ELR (cell line): ENCODE data around the gene RAB13.

Source experiments
- DNase-seq: peaks from one replicate; pipeline ENCODE4 v3.0.0-alpha.2; 2015; ENCODE audit warnings: low read depth

RAB13 gene

DNA sequence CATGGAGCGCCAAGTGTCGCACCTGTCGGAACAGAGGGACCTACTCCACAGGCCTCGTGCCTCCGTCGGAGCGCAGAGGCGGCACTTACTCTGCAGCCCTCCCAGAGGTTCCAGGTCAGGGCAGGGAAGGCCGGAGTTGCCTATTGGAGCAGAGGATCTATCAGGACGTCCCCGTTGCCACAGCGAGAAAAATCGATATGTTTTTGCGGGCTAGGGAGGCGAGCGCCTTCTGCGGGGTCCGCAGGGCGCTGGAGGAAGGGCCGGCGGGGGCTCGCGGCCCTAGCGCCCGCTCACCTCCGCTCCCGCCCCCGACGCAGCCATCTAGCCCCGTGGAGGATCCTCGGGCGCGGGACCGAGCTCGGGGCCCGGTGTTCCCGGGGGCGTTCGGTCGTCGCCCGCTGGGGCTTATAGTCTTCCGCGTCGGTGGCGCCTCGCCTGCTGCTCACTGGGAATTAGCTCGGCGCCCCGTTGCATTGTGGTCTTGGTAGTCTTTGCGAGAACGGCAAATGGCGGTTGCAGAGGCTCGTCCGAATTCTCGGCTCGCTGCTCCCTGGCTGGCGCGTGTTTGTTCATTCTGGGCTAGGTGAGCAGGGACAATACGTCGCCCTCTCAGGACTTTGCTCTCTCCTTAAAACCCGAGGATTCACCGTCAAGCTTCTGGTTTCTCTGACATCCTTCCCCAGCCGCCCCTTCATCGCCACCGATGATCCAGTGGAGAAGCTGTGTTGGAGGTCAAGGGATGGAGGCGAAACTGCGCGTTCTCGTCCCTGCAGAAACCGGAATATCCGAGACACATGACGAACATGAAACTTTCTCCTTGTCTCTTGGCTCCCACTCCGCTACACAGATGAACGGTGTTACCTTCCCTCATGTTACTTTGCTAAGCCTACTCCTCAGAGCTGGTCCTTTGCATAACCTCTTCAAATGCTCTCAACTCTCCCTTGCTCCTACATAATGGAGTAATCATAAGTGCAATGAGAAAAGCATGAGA lies 8.6 kb downstream of the RAB13 start, which contains the start of gene JTB:
JTB (minus strand) TSS at position 425 of the 991 bp plus-strand sequence; CDS start at position 3, 422 bp downstream.
- peak; percentile 89 for DNase-seq

DNA sequence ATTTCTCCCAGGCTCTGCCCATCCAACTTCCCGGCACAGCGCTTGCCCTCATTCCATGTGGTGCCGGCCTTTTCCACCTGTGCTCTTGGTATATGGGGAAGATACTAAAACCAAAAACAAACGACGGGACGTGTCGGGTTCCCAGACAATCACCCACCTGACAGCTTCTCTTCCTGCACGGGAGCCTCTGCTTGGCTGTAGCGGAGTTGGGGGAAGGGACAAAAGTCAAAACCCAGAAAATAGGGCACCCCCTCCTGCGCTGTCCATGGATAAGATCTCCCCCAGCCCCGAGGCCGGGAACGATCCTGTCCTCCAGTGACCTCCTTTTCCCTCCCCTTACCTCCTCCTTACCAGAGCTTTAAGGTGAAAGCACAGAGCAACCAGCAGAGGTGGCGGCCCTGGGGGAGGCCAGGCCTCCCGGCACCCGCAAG lies 9.3 kb downstream of the RAB13 start:
- DNase-seq = no peak

DNA sequence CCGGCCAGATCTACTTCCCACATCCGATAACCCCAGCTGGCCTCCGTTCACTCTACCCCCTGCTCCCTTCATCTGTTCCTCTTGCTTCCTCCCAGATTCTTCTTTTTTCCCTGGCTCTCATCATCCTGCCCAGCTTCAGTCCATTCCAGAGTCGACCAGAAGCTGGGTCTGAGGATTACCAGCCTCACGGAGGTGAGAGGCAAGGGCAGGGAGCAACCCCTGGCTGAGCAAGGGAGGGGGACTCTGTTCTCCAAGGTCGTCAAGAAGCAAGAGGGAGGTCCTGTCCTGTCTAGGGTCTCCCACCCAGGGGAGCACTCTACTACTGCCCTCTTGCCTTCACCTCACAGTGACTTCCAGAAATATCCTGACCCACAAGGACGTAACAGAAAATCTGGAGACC lies 12.6 kb downstream of the RAB13 start:
- DNase-seq = no peak

DNA sequence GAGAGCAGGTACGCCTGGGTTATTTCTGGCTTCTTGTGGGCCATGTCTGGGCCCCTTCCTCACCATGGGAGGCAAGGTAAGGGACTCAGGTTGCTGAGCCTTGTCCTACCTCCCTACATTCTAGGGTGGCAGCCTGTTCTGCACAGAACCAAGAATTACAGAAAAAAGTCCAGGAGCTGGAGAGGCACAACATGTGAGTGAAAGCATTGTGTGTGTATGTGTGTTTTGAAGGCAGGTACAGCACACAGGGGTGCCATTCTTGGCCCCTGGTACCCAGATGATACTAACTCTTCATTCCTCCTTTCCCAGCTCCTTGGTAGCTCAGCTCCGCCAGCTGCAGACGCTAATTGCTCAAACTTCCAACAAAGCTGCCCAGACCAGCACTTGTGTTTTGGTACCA lies 13.1 kb downstream of the RAB13 start:
- DNase-seq = no peak

DNA sequence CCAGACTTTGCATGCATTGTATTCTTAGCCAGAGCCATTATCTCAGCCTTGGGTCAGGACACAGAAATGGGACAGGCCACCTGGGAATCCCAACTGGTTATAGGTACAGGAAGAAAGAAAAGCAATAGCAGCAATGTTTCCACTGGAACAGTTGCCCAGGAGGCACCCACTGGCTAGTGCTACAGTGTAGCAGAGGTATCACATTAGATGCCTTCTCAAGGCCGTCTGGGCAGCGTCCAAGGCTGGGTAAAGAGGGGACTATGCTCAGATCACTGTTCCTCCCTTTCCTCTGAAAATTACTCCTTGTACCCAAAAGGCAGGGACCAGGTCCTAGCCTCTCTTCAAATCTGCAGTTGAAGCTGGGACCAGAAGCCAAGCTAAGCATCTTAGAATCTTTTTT lies 15.8 kb downstream of the RAB13 start:
- DNase-seq = no peak

DNA sequence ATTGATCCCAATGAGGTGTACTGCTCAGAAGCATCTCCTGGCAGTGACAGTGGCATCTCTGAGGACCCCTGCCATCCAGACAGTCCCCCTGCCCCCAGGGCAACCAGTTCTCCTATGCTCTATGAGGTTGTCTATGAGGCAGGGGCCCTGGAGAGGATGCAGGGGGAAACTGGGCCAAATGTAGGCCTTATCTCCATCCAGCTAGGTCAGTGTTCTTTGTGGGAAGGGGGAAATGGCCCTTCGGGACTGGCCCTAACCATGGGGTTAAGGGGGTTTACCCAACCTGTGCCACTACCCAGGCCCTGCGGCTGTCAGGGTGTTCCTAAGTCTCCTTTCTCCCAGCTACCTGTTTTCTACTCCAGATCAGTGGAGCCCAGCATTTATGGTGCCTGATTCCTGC lies 17.2 kb downstream of the RAB13 start:
- DNase-seq = no peak

DNA sequence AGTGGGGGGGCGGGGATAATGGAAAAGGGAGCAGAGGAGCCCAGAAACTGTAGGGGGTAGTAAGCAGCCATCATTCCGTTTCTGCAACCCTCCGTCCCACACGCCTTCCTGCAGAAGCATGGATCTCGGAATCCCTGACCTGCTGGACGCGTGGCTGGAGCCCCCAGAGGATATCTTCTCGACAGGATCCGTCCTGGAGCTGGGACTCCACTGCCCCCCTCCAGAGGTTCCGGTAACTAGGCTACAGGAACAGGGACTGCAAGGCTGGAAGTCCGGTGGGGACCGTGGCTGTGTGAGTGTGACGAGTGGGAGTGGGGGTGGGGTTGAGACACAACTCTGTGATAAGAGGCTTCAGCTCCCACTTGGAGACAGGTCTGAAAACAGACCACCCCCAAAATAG lies 17.7 kb downstream of the RAB13 start:
- DNase-seq = no peak

DNA sequence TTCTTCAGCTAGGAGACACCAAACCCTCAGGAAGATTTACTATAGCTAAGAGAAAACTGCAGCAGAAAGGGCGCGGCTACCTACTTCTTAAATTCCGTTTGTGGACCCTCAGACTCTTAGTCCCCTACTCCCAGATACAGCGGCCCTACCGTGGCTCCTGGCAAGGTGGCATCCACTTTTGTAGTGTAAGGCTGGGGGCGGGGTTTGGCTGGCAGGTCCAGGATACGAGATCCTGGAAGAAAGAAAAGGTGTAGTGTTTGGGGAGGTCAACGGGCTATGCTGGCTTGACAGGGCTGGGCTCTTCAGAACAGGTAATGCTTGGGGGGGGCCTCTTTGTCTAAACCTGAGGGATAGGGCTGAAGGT lies 18.2 kb downstream of the RAB13 start:
- peak; percentile 30 for DNase-seq

DNA sequence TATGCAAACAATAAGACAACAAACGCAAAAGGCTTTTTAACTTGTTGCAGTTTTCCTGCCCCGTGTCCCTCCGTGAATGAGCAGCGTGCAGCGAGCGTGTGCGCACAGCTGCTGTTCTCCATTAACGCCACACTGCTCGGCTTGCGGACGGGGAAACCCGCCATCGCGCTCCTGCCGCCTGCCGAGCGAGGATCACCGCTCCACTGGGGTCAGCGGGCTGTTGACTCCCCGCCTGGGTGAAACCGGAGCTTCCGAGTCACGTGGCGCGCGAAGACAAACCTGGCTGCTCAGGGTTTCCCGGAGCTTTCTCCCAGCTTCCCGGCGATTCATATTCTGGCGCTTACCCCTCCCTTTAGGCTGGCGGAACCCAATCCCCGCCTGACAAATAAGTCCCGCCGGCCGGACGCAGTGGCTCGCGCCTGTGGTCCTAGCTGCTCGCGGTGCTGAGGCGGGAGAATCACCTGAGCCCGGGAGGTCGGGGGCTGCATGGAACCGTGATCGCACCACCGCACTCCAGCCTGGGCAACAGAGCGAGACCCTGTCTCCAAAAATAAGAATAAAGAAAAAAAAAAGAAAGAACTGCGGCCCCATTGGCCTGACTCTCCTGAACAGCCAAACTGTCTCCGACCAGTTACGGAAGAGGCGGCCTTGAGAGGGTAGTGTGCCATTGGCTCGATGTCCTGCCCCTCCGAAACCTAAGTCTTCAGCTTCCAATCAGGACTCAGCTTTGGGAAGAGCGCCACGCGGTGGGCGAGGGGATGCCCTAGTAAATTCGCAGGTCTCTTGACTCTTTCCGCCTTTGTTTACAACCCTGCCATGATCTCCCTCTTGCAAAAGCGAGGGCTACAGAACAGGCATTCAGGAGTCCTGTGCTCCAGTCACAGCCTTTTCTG lies 18.8 kb downstream of the RAB13 start, which contains the start of gene CREB3L4:
CREB3L4 (plus strand) TSS at position 796 of the 893 bp plus-strand sequence. CDS start 624 bp downstream, outside the sequence.
- peak; percentile 98 for DNase-seq

DNA sequence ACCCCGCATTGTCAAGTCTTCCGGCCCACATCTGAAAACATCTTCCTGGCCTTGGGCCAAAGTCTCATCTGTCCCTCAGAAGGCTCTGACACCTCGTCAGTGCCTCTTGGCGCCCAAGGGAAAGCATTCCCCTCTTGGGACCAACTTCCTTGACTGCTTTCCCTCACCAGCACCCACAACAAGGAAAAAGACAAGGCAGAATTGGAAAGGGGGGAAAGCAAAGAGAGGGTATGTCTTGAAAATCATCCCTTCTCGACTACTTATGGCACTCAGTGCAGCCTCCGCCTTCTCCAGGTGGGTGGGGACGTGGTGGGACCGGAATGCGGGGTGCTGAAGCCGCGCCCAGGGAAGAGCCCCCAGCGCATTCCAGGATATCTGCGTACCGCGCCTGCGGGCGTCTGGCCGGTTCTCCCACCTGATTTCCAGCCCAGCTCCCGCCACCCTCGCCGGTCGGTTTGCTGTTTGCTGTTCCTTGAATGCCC lies 22.2 kb downstream of the RAB13 start:
- DNase-seq = peak; percentile 85

DNA sequence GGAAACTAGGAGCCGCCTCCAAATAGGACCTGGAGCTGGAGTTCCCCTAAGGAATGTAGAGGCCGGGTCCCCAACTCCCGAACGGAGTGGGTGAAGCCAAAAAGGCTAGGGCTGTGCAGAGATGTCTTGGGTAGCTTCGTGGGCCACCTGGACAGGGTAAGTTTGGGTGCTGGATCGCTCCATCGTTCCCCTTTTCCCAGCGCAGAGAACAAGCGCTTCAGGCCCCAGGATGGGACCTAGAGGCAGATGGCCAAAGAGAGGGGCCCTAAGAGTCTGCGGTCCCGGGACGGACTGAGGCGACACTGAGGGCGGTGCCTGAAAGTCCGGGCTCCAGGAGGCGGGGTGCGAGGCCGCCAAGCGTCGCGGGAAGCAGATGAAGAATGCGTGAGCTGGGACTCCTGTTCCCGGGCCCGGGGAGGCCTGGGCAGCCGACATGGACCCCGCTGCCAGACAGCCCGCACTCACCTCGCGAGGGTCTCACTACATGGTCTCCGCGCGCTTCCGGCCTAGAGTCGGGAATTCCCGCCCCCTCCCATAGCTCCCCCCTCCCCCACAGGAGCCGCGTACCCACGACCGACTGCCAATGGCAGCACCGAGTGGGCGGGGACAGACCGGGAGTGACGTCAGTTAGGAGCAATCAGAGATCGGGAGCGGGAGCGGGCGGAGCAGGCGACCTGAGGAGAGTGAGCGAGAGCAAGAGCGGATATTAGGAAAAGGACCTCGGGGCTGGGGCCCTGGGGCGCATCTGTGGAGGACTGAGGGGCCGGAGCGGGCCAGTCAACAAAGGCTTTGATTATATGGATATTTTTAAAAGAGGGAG lies 22.9 kb downstream of the RAB13 start, which contains the start of gene SLC39A1:
SLC39A1 (minus strand) TSS at position 508 of the 820 bp plus-strand sequence. CDS start 822 bp downstream, outside the sequence.
- peak; percentile 98 for DNase-seq

DNA sequence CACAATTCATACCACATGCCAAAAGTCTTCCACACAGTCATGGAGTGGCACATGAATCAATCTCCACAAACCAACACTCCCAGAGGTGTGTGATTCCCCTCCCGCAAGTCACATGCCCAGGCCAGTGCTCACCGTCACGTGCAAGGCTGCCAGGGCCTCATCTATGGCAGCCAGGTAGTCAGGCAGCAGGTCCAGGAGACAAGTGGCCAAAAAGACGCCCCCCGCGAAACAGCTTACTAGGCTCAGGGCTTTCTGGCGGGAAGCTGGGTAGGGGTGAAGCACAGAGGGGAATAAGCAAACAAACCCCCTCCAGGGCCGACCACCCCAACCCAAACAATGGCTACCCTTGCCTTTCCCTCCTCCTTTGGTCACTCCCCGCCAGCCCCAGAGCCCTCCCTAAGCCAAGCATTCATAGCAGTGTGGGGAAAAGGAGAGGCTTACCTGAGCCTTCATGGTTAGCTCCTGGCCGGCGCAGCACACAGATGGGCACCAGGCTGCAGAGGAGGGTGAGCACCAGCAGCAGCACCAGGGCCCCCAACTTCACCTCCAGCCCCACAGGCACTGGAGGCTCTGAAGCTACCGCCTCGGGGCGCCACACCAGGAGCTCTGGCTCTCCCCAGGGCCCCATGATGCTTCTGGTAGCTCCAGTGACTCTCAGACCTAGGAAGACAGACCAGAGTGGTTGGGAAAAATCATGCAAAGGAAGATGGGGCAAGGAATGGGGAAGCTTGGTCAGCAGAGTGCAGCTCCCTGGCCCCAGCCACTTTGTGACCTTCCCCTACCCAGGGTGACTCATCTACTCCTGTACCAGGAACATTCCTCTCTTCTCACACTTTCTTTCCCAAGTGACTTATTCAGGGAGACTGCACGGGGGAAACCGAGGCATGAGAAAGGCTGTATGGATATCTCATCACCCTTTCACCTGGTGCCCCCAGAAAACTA lies 23.8 kb downstream of the RAB13 start:
- peak; percentile 83 for DNase-seq

DNA sequence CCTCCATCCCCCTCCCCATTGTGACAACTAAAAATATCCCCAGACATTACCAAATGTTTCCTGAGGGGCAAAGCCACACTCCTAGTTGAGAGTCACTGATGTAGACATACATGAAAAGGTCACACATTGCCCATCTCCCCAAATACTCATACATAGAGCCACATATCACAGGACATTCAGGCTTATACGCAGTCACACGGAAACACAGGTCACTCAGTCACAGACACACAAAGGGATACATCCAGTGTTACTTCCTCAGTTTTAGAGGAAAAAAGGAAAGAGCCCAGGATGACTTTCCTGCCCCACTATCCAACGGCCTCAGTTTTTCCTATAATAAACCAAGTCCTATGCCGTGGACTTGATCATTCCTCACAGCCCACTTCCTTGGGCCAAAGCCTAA lies 24.7 kb downstream of the RAB13 start:
- no peak for DNase-seq

DNA sequence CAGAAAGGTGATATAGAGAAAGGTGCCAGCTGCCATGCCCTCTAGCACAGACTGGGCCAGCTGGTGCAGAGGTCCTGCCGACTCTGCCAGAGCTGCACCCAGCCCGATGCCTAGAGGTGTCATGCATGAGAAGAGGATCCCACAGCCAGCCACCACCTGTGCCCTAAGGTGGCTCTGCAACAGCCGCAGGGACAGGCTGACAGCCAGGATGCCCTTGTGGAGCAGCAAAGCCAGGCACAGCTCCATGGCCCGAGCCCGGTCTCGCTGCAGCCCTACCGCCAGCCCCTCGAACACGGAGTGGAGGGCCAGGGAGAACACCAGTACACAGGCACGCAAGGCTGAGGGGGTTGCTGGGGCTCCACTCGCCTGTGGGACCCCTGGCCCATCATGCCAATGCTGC lies 25.9 kb downstream of the RAB13 start:
- no peak for DNase-seq

DNA sequence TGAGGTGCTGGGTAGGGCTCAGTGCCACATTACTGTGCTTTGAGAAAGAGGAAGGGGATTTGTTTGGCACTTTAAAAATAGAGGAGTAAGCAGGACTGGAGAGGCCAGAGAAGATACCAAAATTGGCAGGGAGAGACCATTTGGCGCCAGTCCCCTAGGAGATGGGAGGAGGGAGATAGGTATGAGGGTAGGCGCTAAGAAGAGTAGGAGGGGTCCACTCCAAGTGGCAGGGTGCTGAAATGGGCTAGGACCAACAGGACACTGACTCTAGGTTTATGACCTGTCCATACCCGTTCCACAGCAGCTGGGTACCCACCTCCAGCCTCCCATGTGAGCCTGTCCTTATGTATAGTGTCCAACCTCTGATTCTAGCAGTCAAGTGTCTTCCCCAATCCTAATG lies 26.7 kb downstream of the RAB13 start:
- DNase-seq = no peak

DNA sequence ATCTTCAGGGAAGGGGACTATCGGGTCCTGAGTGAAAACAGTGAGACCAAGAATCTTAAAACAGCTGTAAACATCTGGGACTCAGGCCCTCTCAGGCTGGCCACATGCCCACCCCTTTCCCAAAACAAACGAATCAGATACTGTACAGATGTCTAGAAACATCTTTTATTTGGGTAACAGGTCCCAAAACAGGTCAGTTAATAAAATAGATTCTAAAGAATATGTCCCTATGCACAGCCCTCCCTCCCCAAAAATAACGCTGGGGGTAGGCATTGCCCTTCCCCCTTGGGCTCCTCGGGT lies 27.2 kb downstream of the RAB13 start:
- DNase-seq = no peak

DNA sequence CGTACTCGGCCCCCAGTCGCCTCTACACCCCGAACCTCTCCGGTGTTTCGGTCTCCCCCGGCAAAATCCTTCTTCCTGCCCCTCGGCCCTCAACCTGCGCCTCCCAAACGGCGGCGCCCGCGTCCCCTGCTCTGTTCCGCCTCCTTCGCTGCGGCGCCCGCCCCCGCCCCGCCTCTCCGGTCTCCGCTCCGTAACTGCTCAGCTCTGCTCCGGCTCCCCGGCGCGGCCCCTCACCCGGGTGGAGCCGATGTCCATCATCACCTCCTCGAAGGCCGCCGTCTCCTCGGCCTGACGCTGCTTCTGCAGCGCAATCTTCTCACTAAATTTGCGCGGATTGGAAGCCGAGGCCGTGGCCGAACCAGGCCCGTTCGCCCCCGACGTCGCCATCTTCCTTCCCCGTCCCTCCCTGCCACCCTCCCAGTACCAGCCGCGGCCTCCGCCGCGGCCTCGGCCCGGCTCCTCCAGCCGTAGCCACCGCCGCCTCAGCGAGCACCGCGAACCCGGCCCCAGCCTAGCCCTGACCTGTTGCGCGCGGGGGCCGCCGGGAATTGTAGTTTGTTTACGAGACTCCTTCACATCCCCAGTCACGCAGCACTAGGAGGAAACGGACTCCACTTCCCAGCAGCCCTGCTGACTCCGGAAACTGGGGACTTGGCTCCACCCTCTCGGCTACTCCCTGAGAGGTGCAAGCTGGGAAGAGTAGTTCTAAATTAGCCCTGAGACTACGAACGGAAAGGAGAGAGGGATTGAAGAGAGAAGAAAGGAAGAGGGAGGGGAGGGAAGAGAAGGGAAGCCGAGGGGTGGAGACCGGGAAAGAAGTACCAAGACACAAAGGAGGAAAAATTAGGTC lies 27.8 kb downstream of the RAB13 start, which contains the start of gene CRTC2:
CRTC2 (minus strand) TSS at position 502 of the 850 bp plus-strand sequence; CDS start at position 387, 115 bp downstream.
- DNase-seq = peak; percentile 99

DNA sequence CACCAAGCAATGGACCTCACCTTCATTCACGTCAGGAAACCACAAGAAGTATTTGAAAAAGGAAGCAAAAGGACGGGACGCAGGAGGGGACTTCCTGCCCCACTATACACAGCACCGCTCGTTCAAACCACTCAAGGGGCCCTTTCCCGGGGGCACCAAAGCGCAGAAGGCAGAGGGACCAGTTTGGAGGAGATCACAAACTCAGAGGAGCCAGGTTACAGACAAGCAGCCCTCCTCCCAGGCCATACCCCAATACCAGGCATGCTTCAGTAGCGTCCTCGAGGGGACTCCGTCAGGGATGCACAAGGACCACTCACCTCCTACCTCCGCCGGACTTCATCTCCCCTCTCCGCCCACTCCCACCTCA lies 28.4 kb downstream of the RAB13 start:
- peak; percentile 48 for DNase-seq

DNA sequence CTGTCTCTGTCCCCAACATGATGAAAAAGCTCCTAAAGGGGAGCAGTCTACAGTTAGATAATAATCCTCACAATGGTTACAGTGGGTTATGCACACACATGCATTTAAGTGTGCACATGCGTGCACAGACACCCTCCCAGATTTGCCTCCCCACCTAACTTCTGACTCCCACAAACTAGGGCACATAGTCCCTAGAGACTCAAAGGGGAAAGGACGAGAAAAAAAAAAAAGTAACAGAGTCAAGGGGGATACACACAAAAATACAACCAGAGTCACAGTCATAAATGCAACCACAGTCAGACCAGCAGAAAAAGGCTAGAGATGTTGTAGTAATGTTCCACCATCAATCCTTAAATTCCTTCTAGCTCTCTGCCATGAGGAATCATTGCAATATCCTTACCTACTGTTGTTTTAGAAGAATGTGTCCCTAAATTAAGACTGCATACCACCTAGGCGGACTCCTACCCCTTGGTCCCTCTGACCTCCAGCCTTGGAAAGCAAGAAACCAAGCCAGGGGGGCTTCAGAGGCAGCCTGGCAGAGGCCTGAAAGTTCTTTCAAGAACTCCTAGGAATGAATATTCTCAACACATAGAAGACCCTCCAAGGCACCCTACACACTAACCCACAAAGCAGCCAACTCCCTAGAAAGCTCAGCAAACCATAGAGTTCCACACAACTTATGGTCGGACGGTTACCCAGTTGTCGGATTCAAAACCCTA lies 29.0 kb downstream of the RAB13 start:
- DNase-seq = no peak
